ENCODE data around the gene TRMT11. TPM values are rescaled to one million over a fixed set of nuclear protein-coding genes. Genes with fewer than 3 reads are reported as not detected.

TRMT11 gene
- polyA plus RNA-seq, 3 donors: 2.1 to 3.3 (median 2.1) TPM

- 93% methylated on average over 10 of the region's 11 CpGs for WGBS (ENCODE audit: insufficient coverage)
- intact Hi-C loops (cut with micrococcal nuclease): loop anchor here in 1 of 2 donors (10.0 kb wide), 2 partner anchors 49 to 169 kb away; no protein-coding TSS in a partner anchor
- no peak for DNase-seq
Observed at GRCh38 chr6:125953502-125953875, 32.9 kb upstream of the TRMT11 start.

DNA sequence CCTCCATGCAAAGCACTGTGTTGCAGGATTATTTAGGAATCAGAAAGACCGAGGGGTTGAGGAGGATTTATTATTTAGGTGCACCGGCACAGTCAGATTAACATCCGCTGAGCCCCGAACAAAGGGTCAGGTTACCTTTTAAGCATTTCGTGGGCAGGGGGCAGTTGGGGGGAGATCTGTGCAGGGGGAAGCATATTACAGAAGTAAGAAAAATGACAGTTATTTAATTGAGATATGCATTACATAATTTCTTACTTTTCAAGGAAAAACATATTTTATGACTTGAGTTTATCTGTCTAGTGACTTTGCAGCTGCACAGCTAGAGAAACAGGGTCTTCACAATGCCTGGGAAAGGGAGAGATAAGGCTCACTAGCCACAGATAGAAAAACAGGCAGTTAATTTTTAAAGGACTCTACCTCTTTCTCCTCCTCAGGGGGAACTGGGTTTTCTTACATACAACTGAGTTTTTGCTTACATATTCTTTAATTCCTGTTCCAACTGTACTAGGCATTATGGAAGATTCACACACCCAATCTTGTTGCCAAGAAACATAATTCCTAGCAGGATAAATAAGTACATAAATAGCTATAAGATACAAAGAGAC, 31.5 kb upstream of the TRMT11 start:
- H3K27ac Mint-ChIP-seq: no peak overlapping the region
- intact Hi-C loops (cut with micrococcal nuclease): loop anchor here (5.0 to 10.0 kb wide), 3 partner anchors 38 to 170 kb away; no protein-coding TSS in a partner anchor

More at GRCh38 chr6:125953502-125953875, 32.9 kb upstream of the TRMT11 start:
- H3K36me3 ChIP-seq (replicated peaks in 1 of 2; ENCODE audit: control insufficient read depth in 1 of 2, insufficient read depth in 2 of 2, low read length in 2 of 2): no peaks in the 10 kb centered on the region
- H3K9me3 Mint-ChIP-seq: peaks cover 0 to 3% (median 0%) of the 10 kb centered on the region in 7 donors
- no peak overlapping the region for H3K27ac ChIP-seq (ENCODE audit: low read depth in 1 of 2, low read length in 2 of 2)
- peaks cover 18% of the 10 kb centered on the region for H3K79me2 ChIP-seq (ENCODE audit: insufficient read depth, low read length)
- peaks cover 0 to 2% (median 0%) of the 10 kb centered on the region in 3 donors for H3K27me3 Mint-ChIP-seq (ENCODE audit: low read depth in 3 of 3)
- no peak overlapping the region for H3K9ac ChIP-seq (ENCODE audit: insufficient read depth, low read length, poor library complexity, severe bottlenecking)
- no peak overlapping the region for H3K4me3 Mint-ChIP-seq
- TF ChIP-seq, protein P1, sequence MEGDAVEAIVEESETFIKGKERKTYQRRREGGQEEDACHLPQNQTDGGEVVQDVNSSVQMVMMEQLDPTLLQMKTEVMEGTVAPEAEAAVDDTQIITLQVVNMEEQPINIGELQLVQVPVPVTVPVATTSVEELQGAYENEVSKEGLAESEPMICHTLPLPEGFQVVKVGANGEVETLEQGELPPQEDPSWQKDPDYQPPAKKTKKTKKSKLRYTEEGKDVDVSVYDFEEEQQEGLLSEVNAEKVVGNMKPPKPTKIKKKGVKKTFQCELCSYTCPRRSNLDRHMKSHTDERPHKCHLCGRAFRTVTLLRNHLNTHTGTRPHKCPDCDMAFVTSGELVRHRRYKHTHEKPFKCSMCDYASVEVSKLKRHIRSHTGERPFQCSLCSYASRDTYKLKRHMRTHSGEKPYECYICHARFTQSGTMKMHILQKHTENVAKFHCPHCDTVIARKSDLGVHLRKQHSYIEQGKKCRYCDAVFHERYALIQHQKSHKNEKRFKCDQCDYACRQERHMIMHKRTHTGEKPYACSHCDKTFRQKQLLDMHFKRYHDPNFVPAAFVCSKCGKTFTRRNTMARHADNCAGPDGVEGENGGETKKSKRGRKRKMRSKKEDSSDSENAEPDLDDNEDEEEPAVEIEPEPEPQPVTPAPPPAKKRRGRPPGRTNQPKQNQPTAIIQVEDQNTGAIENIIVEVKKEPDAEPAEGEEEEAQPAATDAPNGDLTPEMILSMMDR (IDR thresholded peaks at IDR 0.05): no peak
- H3K4me3 ChIP-seq (replicated peaks in 1 of 3; ENCODE audit: low read depth in 2 of 3, low read length in 3 of 3): no peak overlapping the region
- no peak overlapping the region for H3K27ac Mint-ChIP-seq
- H3K27me3 ChIP-seq (ENCODE audit: control insufficient read depth in 2 of 2, insufficient read depth in 2 of 2, low read length in 2 of 2): no peaks in the 10 kb centered on the region
- no peaks in the 10 kb centered on the region for H3K36me3 Mint-ChIP-seq
- H3K9me3 ChIP-seq (replicated peaks in 1 of 2; ENCODE audit: control insufficient read depth in 1 of 2, insufficient read depth in 1 of 2, low read length in 2 of 2): no peaks in the 10 kb centered on the region
- peaks cover 15 to 16% of the 10 kb centered on the region in 2 donors for H3K4me1 ChIP-seq (ENCODE audit: control insufficient read depth in 1 of 2, insufficient read depth in 2 of 2, low read length in 2 of 2)
- H2AFZ ChIP-seq (ENCODE audit: insufficient read depth, low read depth, low read length, poor library complexity, severe bottlenecking): no peak overlapping the region
- no peaks in the 10 kb centered on the region for H4K20me1 ChIP-seq (ENCODE audit: insufficient read depth, low read length)
- peaks cover 9% of the 10 kb centered on the region for H3K4me1 Mint-ChIP-seq
- H3K4me2 ChIP-seq (replicated peaks; ENCODE audit: extremely low read depth, low read length, poor library complexity, severe bottlenecking): no peak overlapping the region

More for the DNA sequence above, 31.5 kb upstream of the TRMT11 start:
- no peak overlapping the region for H3K4me2 ChIP-seq (replicated peaks; ENCODE audit: extremely low read depth, low read length, poor library complexity, severe bottlenecking)
- no peaks in the 10 kb centered on the region for H3K9me3 ChIP-seq (replicated peaks in 1 of 2; ENCODE audit: control insufficient read depth in 1 of 2, insufficient read depth in 1 of 2, low read length in 2 of 2)
- Mint-ChIP-seq H3K36me3 (no peaks in the 10 kb centered on the region), H3K27me3 (ENCODE audit: low read depth in 3 of 3) (peaks cover 0 to 2% (median 0%) of the 10 kb centered on the region in 3 donors), H3K4me1 (peaks cover 6% of the 10 kb centered on the region), H3K9me3 (peaks cover 0 to 3% (median 0%) of the 10 kb centered on the region in 7 donors), H3K4me3 (no peak overlapping the region)
- H4K20me1 ChIP-seq (ENCODE audit: insufficient read depth, low read length): peaks cover 11% of the 10 kb centered on the region
- WGBS (ENCODE audit: insufficient coverage): 88% methylated on average over 4 of the region's 5 CpGs
- peaks cover 26 to 27% of the 10 kb centered on the region in 2 donors for H3K4me1 ChIP-seq (ENCODE audit: control insufficient read depth in 1 of 2, insufficient read depth in 2 of 2, low read length in 2 of 2)
- H3K9ac ChIP-seq (ENCODE audit: insufficient read depth, low read length, poor library complexity, severe bottlenecking): no peak overlapping the region
- no peak overlapping the region for H2AFZ ChIP-seq (ENCODE audit: insufficient read depth, low read depth, low read length, poor library complexity, severe bottlenecking)
- H3K4me3 ChIP-seq (replicated peaks in 1 of 3; ENCODE audit: low read depth in 2 of 3, low read length in 3 of 3): no peak overlapping the region
- peaks cover 31% of the 10 kb centered on the region for H3K79me2 ChIP-seq (ENCODE audit: insufficient read depth, low read length)
- DNase-seq: no peak
- no peaks in the 10 kb centered on the region for H3K27me3 ChIP-seq (ENCODE audit: control insufficient read depth in 2 of 2, insufficient read depth in 2 of 2, low read length in 2 of 2)
- H3K36me3 ChIP-seq (replicated peaks in 1 of 2; ENCODE audit: control insufficient read depth in 1 of 2, insufficient read depth in 2 of 2, low read length in 2 of 2): peaks cover 0 to 7% of the 10 kb centered on the region in 2 donors
- TF ChIP-seq, protein P1 (IDR thresholded peaks at IDR 0.05): no peak
- no peak overlapping the region for H3K27ac ChIP-seq (ENCODE audit: low read depth in 1 of 2, low read length in 2 of 2)
